Endodermal cell (in vitro differentiated cells): ENCODE data around the gene WDR75. TPM values are rescaled to one million over a fixed set of nuclear protein-coding genes. Genes with fewer than 3 reads are reported as not detected.
A peak's percentile ranks its signal among the peaks of the same experiment; 100 is the strongest.

Experiments
- DNase-seq: peaks from one replicate; pipeline ENCODE4 v3.0.0-alpha.2; 2017
- H3K27ac ChIP-seq: 2 replicates; pipeline ENCODE4 v1.5.1; 2013; ENCODE audit warnings: mild to moderate bottlenecking, low read depth, low read length, moderate library complexity
- H3K27me3 ChIP-seq: 2 replicates; pipeline ENCODE4 v1.6.1; 2013; ENCODE audit warnings: mild to moderate bottlenecking, low read length, moderate library complexity; ENCODE audit not compliant: insufficient read depth, control insufficient read depth, poor library complexity, severe bottlenecking
- H3K36me3 ChIP-seq: 2 replicates; pipeline ENCODE4 v1.7.0; 2013; ENCODE audit warnings: mild to moderate bottlenecking, low read length, moderate library complexity; ENCODE audit not compliant: control insufficient read depth, insufficient read depth
- H3K4me1 ChIP-seq: one replicate; pipeline ENCODE4 v1.7.0; 2013; ENCODE audit warnings: low read length; ENCODE audit not compliant: control insufficient read depth, insufficient read depth
- H3K4me3 ChIP-seq: 2 replicates; pipeline ENCODE4 v1.5.1; 2013; ENCODE audit warnings: mild to moderate bottlenecking, low read length, moderate library complexity
- H3K9ac ChIP-seq: 2 replicates; pipeline ENCODE4 v1.6.1; 2013; ENCODE audit warnings: mild to moderate bottlenecking, low read length, moderate library complexity; ENCODE audit not compliant: poor library complexity, severe bottlenecking; ENCODE audit errors: extremely low read depth
- H3K9me3 ChIP-seq: 2 replicates; pipeline ENCODE4 v1.6.1; 2013; ENCODE audit warnings: mild to moderate bottlenecking, low read length, moderate library complexity; ENCODE audit not compliant: control insufficient read depth
- H3K27ac Mint-ChIP-seq: 2 replicates; pipeline ENCODE4 v1.8.0; 2020; ENCODE audit warnings: mixed read lengths
- H3K27me3 Mint-ChIP-seq: 2 replicates; pipeline ENCODE4 v1.8.0; 2021; ENCODE audit warnings: mild to moderate bottlenecking, mixed read lengths; ENCODE audit not compliant: insufficient read depth
- H3K36me3 Mint-ChIP-seq: 2 replicates; pipeline ENCODE4 v1.8.0; 2020; ENCODE audit warnings: low read depth, mixed read lengths
- H3K4me1 Mint-ChIP-seq: 2 replicates; pipeline ENCODE4 v1.8.0; 2020; ENCODE audit warnings: mixed read lengths
- H3K4me3 Mint-ChIP-seq: 2 replicates; pipeline ENCODE4 v1.8.0; 2020; ENCODE audit warnings: mild to moderate bottlenecking, moderate library complexity, mixed read lengths
- H3K9me3 Mint-ChIP-seq: 2 replicates; pipeline ENCODE4 v1.8.0; 2020; ENCODE audit warnings: mild to moderate bottlenecking, mixed read lengths
- CTCF ChIP-seq: fragments of 200-600 bp; sonication (generic); conservative IDR thresholded peaks from 2 replicates; pipeline ENCODE4 v1.5.0; 2021; ENCODE audit warnings: antibody characterized with exemption, mild to moderate bottlenecking
- WGBS, 2 experiments: methylation state at CpG; one replicate each; pipeline versions ENCODE4 v1.1.5 to v1.1.7; 2013; ENCODE audit warnings: missing lambda C conversion rate in 2 of 2, mixed read lengths in 1 of 2; ENCODE audit not compliant: insufficient coverage in 1 of 2, insufficient read length in 1 of 2; 5-methylcytosine and 5-hydroxymethylcytosine counted together
- total RNA-seq, 2 donors: library from RNA; stranded (reverse); fragmentation: NEBNext Ultra II Directional in 1 of 2; extraction: Animal tissue kit (Norgen Biotek cat#: 25700) in 1 of 2; gene quantifications; 2 replicates in 1 of 2; 3 replicates in 1 of 2; pipeline ENCODE4 v1.2.1, GENCODE V29; 2021

The WDR75 gene
- total RNA-seq, 2 donors from 2014 or later, result 65.8 to 76.2 TPM

GRCh38 chr2:189394525-189394924, 46.7 kb upstream of the WDR75 start:
- peaks cover 10% of the 10 kb centered on the region for H3K9me3 ChIP-seq
- Mint-ChIP-seq H3K9me3 (peaks cover 2% of the 10 kb centered on the region), H3K27me3 (no peaks in the 10 kb centered on the region), H3K4me1 (no peaks in the 10 kb centered on the region), H3K36me3 (no peaks in the 10 kb centered on the region), H3K27ac (no peak overlapping the region), H3K4me3 (no peak overlapping the region)
- H3K4me1 ChIP-seq, result no peaks in the 10 kb centered on the region
- H3K4me3 ChIP-seq, result no peak overlapping the region
- H3K27me3 ChIP-seq, result no peaks in the 10 kb centered on the region
- H3K27ac ChIP-seq, result no peak overlapping the region
- no peaks in the 10 kb centered on the region for H3K36me3 ChIP-seq
- no peak for TF ChIP-seq CTCF
- DNase-seq, result no peak
- no peak overlapping the region for H3K9ac ChIP-seq

- peak overlapping the region; percentile 28 for H3K27ac Mint-ChIP-seq
- peaks cover 1% of the 10 kb centered on the region for H3K9me3 Mint-ChIP-seq
- H3K9ac ChIP-seq, result no peak overlapping the region
- H3K27me3 ChIP-seq, result no peaks in the 10 kb centered on the region
- WGBS, 2 experiments, result 81 to 90% methylated on average over 2 to 5 of the region's 5 CpGs
- peaks cover 9% of the 10 kb centered on the region for H3K4me1 ChIP-seq
- H3K4me3 Mint-ChIP-seq, result no peak overlapping the region
- peaks cover 3% of the 10 kb centered on the region for H3K36me3 ChIP-seq
- no peaks in the 10 kb centered on the region for H3K36me3 Mint-ChIP-seq
- H3K4me3 ChIP-seq, result no peak overlapping the region
- H3K4me1 Mint-ChIP-seq, result peaks cover 25% of the 10 kb centered on the region
- H3K27ac ChIP-seq, result no peak overlapping the region
- DNase-seq, result no peak
- TF ChIP-seq CTCF, result no peak
- H3K27me3 Mint-ChIP-seq, result no peaks in the 10 kb centered on the region
- H3K9me3 ChIP-seq, result peaks cover 13% of the 10 kb centered on the region
Measured at GRCh38 chr2:189402932-189403331, 38.3 kb upstream of the WDR75 start.

GRCh38 chr2:189406586-189407233, 34.6 kb upstream of the WDR75 start:
- Mint-ChIP-seq H3K36me3 (no peaks in the 10 kb centered on the region), H3K9me3 (peaks cover 1% of the 10 kb centered on the region), H3K4me3 (no peak overlapping the region), H3K27ac (no peak overlapping the region), H3K4me1 (peaks cover 27% of the 10 kb centered on the region), H3K27me3 (no peaks in the 10 kb centered on the region)
- H3K27me3 ChIP-seq, result no peaks in the 10 kb centered on the region
- no peak overlapping the region for H3K9ac ChIP-seq
- H3K4me1 ChIP-seq, result peaks cover 9% of the 10 kb centered on the region
- TF ChIP-seq CTCF, result no peak
- H3K9me3 ChIP-seq, result peaks cover 11% of the 10 kb centered on the region
- 89 to 100% methylated on average over 1 of the region's 1 CpG for WGBS, 2 experiments
- no peak for DNase-seq
- peaks cover 3% of the 10 kb centered on the region for H3K36me3 ChIP-seq
- no peak overlapping the region for H3K27ac ChIP-seq
- H3K4me3 ChIP-seq, result no peak overlapping the region
